Breast epithelium (tissue), 4 donors: ENCODE results near the gene TUBGCP4. TPM values are rescaled to one million over a fixed set of nuclear protein-coding genes. Genes with fewer than 3 reads are reported as not detected.

Source experiments
- DNase-seq, 2 donors: peaks; one replicate each; pipeline ENCODE4 v3.0.0-alpha.2; 2019; ENCODE audit warnings: low spot score in 2 of 2
- H3K27ac ChIP-seq, 2 donors: fragments of 200-600 bp; sonication (generic) in 1 of 2; one replicate each; pipeline ENCODE4 v1.5.1; 2016 to 2019; ENCODE audit warnings: mild to moderate bottlenecking in 1 of 2
- H3K27me3 ChIP-seq, 2 donors: fragments of 200-600 bp; sonication (generic) in 1 of 2; one replicate each; pipeline versions ENCODE4 v1.5.1 to v1.6.0; 2017 to 2019; ENCODE audit warnings: control low read depth in 1 of 2, mild to moderate bottlenecking in 1 of 2
- H3K36me3 ChIP-seq: fragments of 200-600 bp; one replicate; pipeline ENCODE4 v1.5.1; 2019
- H3K4me1 ChIP-seq, 2 donors: fragments of 200-600 bp; sonication (generic); one replicate each; pipeline ENCODE4 v1.5.1; 2016 to 2019; ENCODE audit warnings: control low read depth in 1 of 2
- H3K4me3 ChIP-seq, 3 donors: fragments of 200-600 bp; sonication (generic); 1 replicate in 2 of 3; 2 replicates in 1 of 3; pipeline ENCODE4 v1.5.1; 2016 to 2019; ENCODE audit warnings: mild to moderate bottlenecking in 3 of 3, moderate library complexity in 2 of 3
- H3K9me3 ChIP-seq, 2 donors: fragments of 200-600 bp; sonication (generic) in 1 of 2; one replicate each; pipeline ENCODE4 v1.5.1; 2016 to 2019; ENCODE audit warnings: control low read depth in 1 of 2
- POLR2A ChIP-seq: fragments of 450-650 bp; IDR thresholded peaks from one replicate; pipeline ENCODE4 v1.6.1; 2016; ENCODE audit warnings: antibody characterized with exemption, mild to moderate bottlenecking, moderate library complexity
- POLR2AphosphoS5 ChIP-seq, 3 donors: sonication (generic); formaldehyde crosslinking; IDR thresholded peaks; one replicate each; pipeline ENCODE4 v1.6.1; 2017; ENCODE audit warnings: antibody characterized with exemption in 3 of 3
- intact Hi-C: fragments of 100-400 bp; cut with DNase I; formaldehyde crosslinking; loops from one replicate; pipeline ENCODE4 v1.15.1; 2023; ENCODE audit warnings: low total_unique reads
- total RNA-seq, 3 donors: library from RNA; depleted of rRNA; stranded (reverse); fragments of >200 nt; gene quantifications; one replicate each; pipeline ENCODE4 v1.1.0, GENCODE V29; 2016
- TF ChIP-seq, protein P1 (sequence below), 3 donors: fragments of 450-650 bp; IDR thresholded peaks; one replicate each; pipeline ENCODE4 v1.5.1; 2016 to 2017; ENCODE audit warnings: antibody characterized with exemption in 3 of 3, mild to moderate bottlenecking in 3 of 3, moderate library complexity in 3 of 3

Gene TUBGCP4
- total RNA-seq, 3 donors from 2014 or later, result 12.2 to 21.1 (median 19.7) TPM

GRCh38 chr15:43361313-43361903, 9.5 kb upstream of the TUBGCP4 start:
- DNase-seq, result no peak
- no peaks in the 10 kb centered on the region for H3K4me1 ChIP-seq
- H3K27ac ChIP-seq, result no peak overlapping the region
- H3K36me3 ChIP-seq, result peaks cover 32% of the 10 kb centered on the region
- H3K27me3 ChIP-seq, result no peaks in the 10 kb centered on the region
- peaks cover 43 to 64% of the 10 kb centered on the region in 2 donors for H3K9me3 ChIP-seq
- no peak for TF ChIP-seq POLR2A
- TF ChIP-seq, protein P1, sequence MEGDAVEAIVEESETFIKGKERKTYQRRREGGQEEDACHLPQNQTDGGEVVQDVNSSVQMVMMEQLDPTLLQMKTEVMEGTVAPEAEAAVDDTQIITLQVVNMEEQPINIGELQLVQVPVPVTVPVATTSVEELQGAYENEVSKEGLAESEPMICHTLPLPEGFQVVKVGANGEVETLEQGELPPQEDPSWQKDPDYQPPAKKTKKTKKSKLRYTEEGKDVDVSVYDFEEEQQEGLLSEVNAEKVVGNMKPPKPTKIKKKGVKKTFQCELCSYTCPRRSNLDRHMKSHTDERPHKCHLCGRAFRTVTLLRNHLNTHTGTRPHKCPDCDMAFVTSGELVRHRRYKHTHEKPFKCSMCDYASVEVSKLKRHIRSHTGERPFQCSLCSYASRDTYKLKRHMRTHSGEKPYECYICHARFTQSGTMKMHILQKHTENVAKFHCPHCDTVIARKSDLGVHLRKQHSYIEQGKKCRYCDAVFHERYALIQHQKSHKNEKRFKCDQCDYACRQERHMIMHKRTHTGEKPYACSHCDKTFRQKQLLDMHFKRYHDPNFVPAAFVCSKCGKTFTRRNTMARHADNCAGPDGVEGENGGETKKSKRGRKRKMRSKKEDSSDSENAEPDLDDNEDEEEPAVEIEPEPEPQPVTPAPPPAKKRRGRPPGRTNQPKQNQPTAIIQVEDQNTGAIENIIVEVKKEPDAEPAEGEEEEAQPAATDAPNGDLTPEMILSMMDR (IDR thresholded peaks at IDR 0.05), result no peak
- no peak for TF ChIP-seq POLR2AphosphoS5 (IDR thresholded peaks at IDR 0.05)
- intact Hi-C loops, result no loop called here
- peak overlapping the region in 1 of 3 donors; percentile 3 for H3K4me3 ChIP-seq

DNA sequence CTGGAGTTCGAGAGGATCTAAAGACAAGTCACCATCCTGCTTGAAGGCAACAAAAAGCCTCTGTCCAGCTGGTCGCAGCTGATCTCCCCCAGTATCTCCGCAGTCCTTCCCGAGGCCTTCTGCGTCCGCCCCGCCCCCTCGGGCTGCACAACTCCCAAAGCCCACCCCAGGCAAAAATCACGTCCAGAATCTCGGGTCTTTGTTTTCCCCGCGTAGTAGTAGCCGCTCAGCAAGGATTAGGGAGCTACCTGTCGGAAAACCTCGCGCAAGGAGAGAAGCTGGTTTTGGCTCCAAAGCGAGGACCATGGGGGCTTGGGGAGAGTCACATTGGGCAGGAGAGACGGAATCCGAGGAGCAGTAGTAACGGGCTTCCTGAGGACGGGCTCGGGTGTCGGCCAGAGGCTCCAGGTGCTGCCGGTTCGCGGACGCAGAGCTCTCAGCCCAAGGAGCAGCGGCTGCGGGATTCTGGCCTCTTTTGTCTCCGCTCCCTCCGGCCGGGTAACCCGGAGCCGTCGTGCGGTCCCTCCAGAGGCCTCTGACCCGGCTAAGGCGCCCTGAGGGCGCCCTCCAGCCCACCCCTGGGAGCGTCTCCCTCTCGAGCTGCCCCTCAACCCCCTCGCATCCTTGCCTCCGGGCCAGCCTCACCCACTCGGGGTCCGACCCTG, 459 bp upstream of the TUBGCP4 start:
- peak overlapping the region; percentile 67 to 98 (median 89) for H3K4me3 ChIP-seq
- H3K4me1 ChIP-seq, result peaks cover 0 to 12% of the 10 kb centered on the region in 2 donors
- peak overlapping the region; percentile 82 to 90 for H3K27ac ChIP-seq
- H3K27me3 ChIP-seq, result no peaks in the 10 kb centered on the region
- peaks cover 0 to 5% of the 10 kb centered on the region in 2 donors for H3K9me3 ChIP-seq
- intact Hi-C loops, result no loop called here
- H3K36me3 ChIP-seq, result no peaks in the 10 kb centered on the region
- TF ChIP-seq, protein P1 (IDR thresholded peaks at IDR 0.05), result no peak
- no peak for TF ChIP-seq POLR2AphosphoS5 (IDR thresholded peaks at IDR 0.05)
- TF ChIP-seq POLR2A, result no peak
- no peak for DNase-seq

GRCh38 chr15:43376017-43376705, 5.3 kb downstream of the TUBGCP4 start:
- H3K4me3 ChIP-seq, result no peak overlapping the region
- TF ChIP-seq, protein P1 (IDR thresholded peaks at IDR 0.05), result peak in 1 of 3 donors; percentile 31
- TF ChIP-seq POLR2AphosphoS5 (IDR thresholded peaks at IDR 0.05), result no peak

GRCh38 chr15:43378601-43379000, 7.7 kb downstream of the TUBGCP4 start:
- intact Hi-C loops, result no loop called here
- TF ChIP-seq, protein P1 (IDR thresholded peaks at IDR 0.05), result no peak
- TF ChIP-seq POLR2AphosphoS5 (IDR thresholded peaks at IDR 0.05), result no peak
- TF ChIP-seq POLR2A, result no peak

More at GRCh38 chr15:43376017-43376705, 5.3 kb downstream of the TUBGCP4 start:
- peaks cover 0 to 7% of the 10 kb centered on the region in 2 donors for H3K4me1 ChIP-seq
- H3K36me3 ChIP-seq, result no peaks in the 10 kb centered on the region
- no peaks in the 10 kb centered on the region for H3K9me3 ChIP-seq
- no peaks in the 10 kb centered on the region for H3K27me3 ChIP-seq
- intact Hi-C loops, result no loop called here
- no peak for DNase-seq
- H3K27ac ChIP-seq, result no peak overlapping the region

GRCh38 chr15:43382310-43382709, 11.4 kb downstream of the TUBGCP4 start:
- no peaks in the 10 kb centered on the region for H3K27me3 ChIP-seq
- TF ChIP-seq POLR2A (no peak), POLR2AphosphoS5 (IDR thresholded peaks at IDR 0.05) (no peak)
- TF ChIP-seq, protein P1 (IDR thresholded peaks at IDR 0.05), result no peak
- H3K36me3 ChIP-seq, result no peaks in the 10 kb centered on the region
- intact Hi-C loops, result no loop called here
- DNase-seq, result no peak
- no peaks in the 10 kb centered on the region for H3K9me3 ChIP-seq
- no peak overlapping the region for H3K27ac ChIP-seq
- no peak overlapping the region for H3K4me3 ChIP-seq
- no peaks in the 10 kb centered on the region for H3K4me1 ChIP-seq

More at GRCh38 chr15:43378601-43379000, 7.7 kb downstream of the TUBGCP4 start:
- Histone ChIP-seq H3K9me3 (no peaks in the 10 kb centered on the region), H3K36me3 (no peaks in the 10 kb centered on the region), H3K27ac (no peak overlapping the region), H3K4me1 (no peaks in the 10 kb centered on the region), H3K4me3 (no peak overlapping the region), H3K27me3 (no peaks in the 10 kb centered on the region)
- DNase-seq, result no peak
